Neural progenitor cell (in vitro differentiated cells): ENCODE results near the gene TAOK2. TPM values are rescaled to one million over a fixed set of nuclear protein-coding genes. Genes with fewer than 3 reads are reported as not detected.
"Not testable (repeated sequence)": the region's sequence is repeated elsewhere in the genome, so short reads cannot be mapped to it uniquely, and the experiment has no call there.

Experiments
- DNase-seq: peaks from one replicate; pipeline ENCODE4 v3.0.0-alpha.2; 2016; ENCODE audit warnings: low spot score
- H2AFZ ChIP-seq: fragments of 200-600 bp; sonication (generic); replicated peaks from 2 replicates; pipeline ENCODE4 v1.6.1; 2016; ENCODE audit warnings: antibody characterized with exemption
- H3F3A ChIP-seq: fragments of 200-600 bp; sonication (generic); 2 replicates; pipeline ENCODE4 v1.6.1; 2016; ENCODE audit warnings: antibody characterized with exemption, low read depth
- H3K27ac ChIP-seq: fragments of 200-600 bp; sonication (generic); 2 replicates; pipeline ENCODE4 v1.5.1; 2016; ENCODE audit warnings: mild to moderate bottlenecking
- H3K27me3 ChIP-seq: fragments of 200-600 bp; sonication (generic); 2 replicates; pipeline ENCODE4 v1.6.1; 2016; ENCODE audit warnings: mild to moderate bottlenecking, moderate library complexity
- H3K36me3 ChIP-seq: fragments of 200-600 bp; sonication (generic); 2 replicates; pipeline ENCODE4 v1.5.1; 2016
- H3K4me1 ChIP-seq: fragments of 200-600 bp; sonication (generic); 2 replicates; pipeline ENCODE4 v1.6.1; 2016; ENCODE audit warnings: mixed run types
- H3K4me2 ChIP-seq: fragments of 200-600 bp; sonication (generic); 2 replicates; pipeline ENCODE4 v1.6.1; 2016
- H3K4me3 ChIP-seq: fragments of 200-600 bp; sonication (generic); 2 replicates; pipeline ENCODE4 v1.5.1; 2016
- H3K79me2 ChIP-seq: fragments of 200-600 bp; sonication (generic); 2 replicates; pipeline ENCODE4 v1.6.1; 2016; ENCODE audit warnings: low read depth
- H3K9ac ChIP-seq: fragments of 200-600 bp; sonication (generic); 2 replicates; pipeline ENCODE4 v1.6.1; 2016
- H3K9me3 ChIP-seq: fragments of 200-600 bp; sonication (generic); 2 replicates; pipeline ENCODE4 v1.5.1; 2016; ENCODE audit warnings: low read depth
- H4K20me1 ChIP-seq: fragments of 200-600 bp; sonication (generic); 2 replicates; pipeline ENCODE4 v1.6.1; 2016; ENCODE audit warnings: low read depth
- H3K27ac Mint-ChIP-seq: 3 replicates; pipeline ENCODE4 v1.8.0; 2021; ENCODE audit warnings: mixed read lengths
- H3K27me3 Mint-ChIP-seq: 2 replicates; pipeline ENCODE4 v1.8.0; 2022; ENCODE audit warnings: low read depth, mild to moderate bottlenecking, inconsistent platforms, moderate library complexity, mixed read lengths; ENCODE audit not compliant: insufficient read depth
- H3K36me3 Mint-ChIP-seq: 3 replicates; pipeline ENCODE4 v1.8.0; 2021; ENCODE audit warnings: mixed read lengths
- H3K4me1 Mint-ChIP-seq: 3 replicates; pipeline ENCODE4 v1.8.0; 2021; ENCODE audit warnings: mixed read lengths
- H3K4me3 Mint-ChIP-seq: 3 replicates; pipeline ENCODE4 v1.8.0; 2021; ENCODE audit warnings: mild to moderate bottlenecking, moderate library complexity, mixed read lengths
- H3K9me3 Mint-ChIP-seq: 3 replicates; pipeline ENCODE4 v1.8.0; 2020; ENCODE audit warnings: mixed read lengths
- EZH2 ChIP-seq: fragments of 200-600 bp; sonication (generic); IDR thresholded peaks from 2 replicates; pipeline ENCODE4 v1.6.1; 2017; ENCODE audit warnings: antibody characterized with exemption, mild to moderate bottlenecking, moderate library complexity
- EZH2phosphoT487 ChIP-seq: fragments of 200-600 bp; sonication (generic); IDR thresholded peaks from 2 replicates; pipeline ENCODE4 v1.6.1; 2017; ENCODE audit warnings: antibody characterized with exemption
- total RNA-seq: library from RNA; depleted of rRNA; stranded (reverse); fragments of >200 nt; gene quantifications from 2 replicates; pipeline ENCODE4 v1.2.3, GENCODE V29; 2015; ENCODE audit warnings: low replicate concordance
- TF ChIP-seq, protein P1 (sequence below): fragments of 200-600 bp; sonication (generic); IDR thresholded peaks from 2 replicates; pipeline ENCODE4 v1.5.1; 2017; ENCODE audit warnings: antibody characterized with exemption, mild to moderate bottlenecking

TAOK2 gene
- total RNA-seq, 1 donor from 2014 or later = 13.8 TPM

DNA sequence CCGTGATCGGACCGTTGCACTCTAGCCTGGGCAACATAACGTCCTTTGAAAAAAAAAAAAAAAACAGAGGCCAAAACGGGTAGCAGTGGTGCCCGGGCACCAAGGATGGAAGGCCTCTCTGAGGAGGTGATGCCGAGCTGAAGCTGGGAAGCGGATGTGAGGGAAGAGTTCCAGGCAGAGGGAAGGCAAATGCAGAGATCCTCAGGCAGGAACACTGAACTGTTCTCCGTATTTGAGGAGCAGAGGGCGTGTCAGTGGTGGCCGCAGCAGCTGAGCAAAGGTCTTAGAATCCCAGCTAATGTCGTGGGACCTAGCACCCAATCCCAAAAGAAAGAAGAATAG is 47.0 kb upstream of the TAOK2 start:
- Histone ChIP-seq H3K27me3 (no peaks in the 10 kb centered on the region), H3K4me1 (peaks cover 11% of the 10 kb centered on the region), H3K27ac (no peak overlapping the region), H3K9ac (peak overlapping the region; percentile 53), H3K4me3 (peak overlapping the region; percentile 78), H4K20me1 (peaks cover 5% of the 10 kb centered on the region), H3K36me3 (no peaks in the 10 kb centered on the region), H3K4me2 (peak overlapping the region; percentile 84), H3K9me3 (no peaks in the 10 kb centered on the region), H2AFZ (peak overlapping the region; percentile 59), H3F3A (peaks cover 4% of the 10 kb centered on the region), H3K79me2 (peaks cover 13% of the 10 kb centered on the region)
- TF ChIP-seq, protein P1, sequence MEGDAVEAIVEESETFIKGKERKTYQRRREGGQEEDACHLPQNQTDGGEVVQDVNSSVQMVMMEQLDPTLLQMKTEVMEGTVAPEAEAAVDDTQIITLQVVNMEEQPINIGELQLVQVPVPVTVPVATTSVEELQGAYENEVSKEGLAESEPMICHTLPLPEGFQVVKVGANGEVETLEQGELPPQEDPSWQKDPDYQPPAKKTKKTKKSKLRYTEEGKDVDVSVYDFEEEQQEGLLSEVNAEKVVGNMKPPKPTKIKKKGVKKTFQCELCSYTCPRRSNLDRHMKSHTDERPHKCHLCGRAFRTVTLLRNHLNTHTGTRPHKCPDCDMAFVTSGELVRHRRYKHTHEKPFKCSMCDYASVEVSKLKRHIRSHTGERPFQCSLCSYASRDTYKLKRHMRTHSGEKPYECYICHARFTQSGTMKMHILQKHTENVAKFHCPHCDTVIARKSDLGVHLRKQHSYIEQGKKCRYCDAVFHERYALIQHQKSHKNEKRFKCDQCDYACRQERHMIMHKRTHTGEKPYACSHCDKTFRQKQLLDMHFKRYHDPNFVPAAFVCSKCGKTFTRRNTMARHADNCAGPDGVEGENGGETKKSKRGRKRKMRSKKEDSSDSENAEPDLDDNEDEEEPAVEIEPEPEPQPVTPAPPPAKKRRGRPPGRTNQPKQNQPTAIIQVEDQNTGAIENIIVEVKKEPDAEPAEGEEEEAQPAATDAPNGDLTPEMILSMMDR = no peak
- no peak for TF ChIP-seq EZH2
- TF ChIP-seq EZH2phosphoT487 = no peak
- H3K36me3 Mint-ChIP-seq = peaks cover 6% of the 10 kb centered on the region
- H3K27me3 Mint-ChIP-seq = peaks cover 5% of the 10 kb centered on the region
- no peaks in the 10 kb centered on the region for H3K9me3 Mint-ChIP-seq
- peaks cover 26% of the 10 kb centered on the region for H3K4me1 Mint-ChIP-seq
- peak overlapping the region; percentile 99 for H3K27ac Mint-ChIP-seq
- no peak for DNase-seq
- peak overlapping the region; percentile 94 for H3K4me3 Mint-ChIP-seq

GRCh38 chr16:29927070-29927905 is 46.4 kb upstream of the TAOK2 start:
- no peak overlapping the region for H2AFZ ChIP-seq
- peaks cover 26% of the 10 kb centered on the region for H3K4me1 Mint-ChIP-seq

GRCh38 chr16:29931750-29932149 is 41.9 kb upstream of the TAOK2 start:
- not testable (repeated sequence) for H3K36me3 Mint-ChIP-seq, H3K36me3 ChIP-seq, H3K27me3 Mint-ChIP-seq, H3K27me3 ChIP-seq, H3K27ac ChIP-seq, H3K9ac ChIP-seq, H3K4me3 ChIP-seq, H3K79me2 ChIP-seq, H3K4me2 ChIP-seq, H3K9me3 Mint-ChIP-seq, H3K9me3 ChIP-seq, H3K4me1 ChIP-seq, H4K20me1 ChIP-seq, H2AFZ ChIP-seq, H3K4me1 Mint-ChIP-seq, H3F3A ChIP-seq, H3K27ac Mint-ChIP-seq, H3K4me3 Mint-ChIP-seq, DNase-seq

More at GRCh38 chr16:29927070-29927905, 46.4 kb upstream of the TAOK2 start:
- peaks cover 2% of the 10 kb centered on the region for H3F3A ChIP-seq
- H3K27me3 ChIP-seq = no peaks in the 10 kb centered on the region
- no peaks in the 10 kb centered on the region for H3K9me3 ChIP-seq
- TF ChIP-seq EZH2 = no peak
- TF ChIP-seq, protein P1 = no peak
- no peak for TF ChIP-seq EZH2phosphoT487
- Mint-ChIP-seq H3K27ac (peak overlapping the region; percentile 99), H3K4me3 (peak overlapping the region; percentile 94), H3K9me3 (no peaks in the 10 kb centered on the region), H3K27me3 (peaks cover 5% of the 10 kb centered on the region), H3K36me3 (peaks cover 8% of the 10 kb centered on the region)
- no peak overlapping the region for H3K27ac ChIP-seq
- H3K4me1 ChIP-seq = peaks cover 11% of the 10 kb centered on the region
- H3K4me3 ChIP-seq = peak overlapping the region; percentile 78
- no peak overlapping the region for H3K9ac ChIP-seq
- peaks cover 5% of the 10 kb centered on the region for H4K20me1 ChIP-seq
- peaks cover 13% of the 10 kb centered on the region for H3K79me2 ChIP-seq
- no peaks in the 10 kb centered on the region for H3K36me3 ChIP-seq
- DNase-seq = no peak
- peak overlapping the region; percentile 84 for H3K4me2 ChIP-seq

GRCh38 chr16:29940656-29941055 is 33.0 kb upstream of the TAOK2 start:
- no peaks in the 10 kb centered on the region for H3K36me3 ChIP-seq
- Mint-ChIP-seq H3K9me3 (peaks cover 3% of the 10 kb centered on the region), H3K4me3 (peak overlapping the region; percentile 55), H3K36me3 (no peaks in the 10 kb centered on the region), H3K27ac (peak overlapping the region; percentile 82), H3K4me1 (peaks cover 16% of the 10 kb centered on the region), H3K27me3 (no peaks in the 10 kb centered on the region)
- H4K20me1 ChIP-seq = no peaks in the 10 kb centered on the region
- H3K9me3 ChIP-seq = no peaks in the 10 kb centered on the region
- no peaks in the 10 kb centered on the region for H3K4me1 ChIP-seq
- H2AFZ ChIP-seq = no peak overlapping the region
- H3K79me2 ChIP-seq = no peaks in the 10 kb centered on the region
- H3K4me2 ChIP-seq = no peak overlapping the region
- TF ChIP-seq EZH2phosphoT487 = no peak
- no peak for TF ChIP-seq EZH2
- TF ChIP-seq, protein P1 = no peak
- no peak overlapping the region for H3K4me3 ChIP-seq
- H3K9ac ChIP-seq = no peak overlapping the region
- H3K27me3 ChIP-seq = no peaks in the 10 kb centered on the region
- peaks cover 8% of the 10 kb centered on the region for H3F3A ChIP-seq
- H3K27ac ChIP-seq = no peak overlapping the region
- DNase-seq = no peak
